Large intestine (tissue), 3 donors: ENCODE measurements around the gene CRABP2. TPM values are rescaled to one million over a fixed set of nuclear protein-coding genes. Genes with fewer than 3 reads are reported as not detected.

ENCODE experiments used
- DNase-seq, 2 donors: peaks; one replicate each; pipeline versions ENCODE4 v3.0.0 to v3.0.0-alpha.2; 2013
- H3K27ac ChIP-seq: one replicate; pipeline ENCODE4 v1.5.1; 2013; ENCODE audit warnings: low read length
- H3K27me3 ChIP-seq: 2 replicates; pipeline ENCODE4 v1.6.1; 2013; ENCODE audit warnings: low read length; ENCODE audit not compliant: control insufficient read depth, insufficient read depth
- H3K36me3 ChIP-seq: 2 replicates; pipeline ENCODE4 v1.6.1; 2013; ENCODE audit warnings: low read length; ENCODE audit not compliant: control insufficient read depth, insufficient read depth
- H3K4me1 ChIP-seq: one replicate; pipeline ENCODE4 v1.6.1; 2013; ENCODE audit warnings: low read length; ENCODE audit not compliant: control insufficient read depth, insufficient read depth
- H3K4me3 ChIP-seq: one replicate; pipeline ENCODE4 v1.5.1; 2013; ENCODE audit warnings: low read length
- H3K9me3 ChIP-seq: one replicate; pipeline ENCODE4 v1.6.1; 2013; ENCODE audit warnings: mild to moderate bottlenecking, low read depth, low read length, moderate library complexity; ENCODE audit not compliant: control insufficient read depth
- WGBS: methylation state at CpG from one replicate; pipeline ENCODE4 v1.1.5; 2013; ENCODE audit warnings: low lambda C conversion rate; ENCODE audit not compliant: insufficient coverage; 5-methylcytosine and 5-hydroxymethylcytosine counted together
- polyA plus RNA-seq: library from polyadenylated mRNA; unstranded; fragments of 120-200 nt; gene quantifications from one replicate; pipeline ENCODE4 v1.2.1, GENCODE V29; 2013

Gene CRABP2
- polyA plus RNA-seq, 1 donor: 16.7 TPM

GRCh38 chr1:156742017-156742416 is 36.6 kb upstream of the CRABP2 start:
- peak overlapping the region; percentile 81 for H3K27ac ChIP-seq
- no peaks in the 10 kb centered on the region for H3K9me3 ChIP-seq
- H3K4me3 ChIP-seq: no peak overlapping the region
- H3K27me3 ChIP-seq: no peaks in the 10 kb centered on the region
- no peak for DNase-seq
- peaks cover 21% of the 10 kb centered on the region for H3K4me1 ChIP-seq
- no CpG with 5 or more reads among the region's 3 CpGs for WGBS
- H3K36me3 ChIP-seq: peaks cover 51% of the 10 kb centered on the region

GRCh38 chr1:156741481-156741983 is 36.1 kb upstream of the CRABP2 start:
- H3K36me3 ChIP-seq: peaks cover 54% of the 10 kb centered on the region
- WGBS: no CpG with 5 or more reads among the region's 8 CpGs
- peaks cover 21% of the 10 kb centered on the region for H3K4me1 ChIP-seq
- no peaks in the 10 kb centered on the region for H3K27me3 ChIP-seq
- H3K4me3 ChIP-seq: peak overlapping the region; percentile 28
- no peaks in the 10 kb centered on the region for H3K9me3 ChIP-seq
- H3K27ac ChIP-seq: peak overlapping the region; percentile 81
- no peak for DNase-seq

DNA sequence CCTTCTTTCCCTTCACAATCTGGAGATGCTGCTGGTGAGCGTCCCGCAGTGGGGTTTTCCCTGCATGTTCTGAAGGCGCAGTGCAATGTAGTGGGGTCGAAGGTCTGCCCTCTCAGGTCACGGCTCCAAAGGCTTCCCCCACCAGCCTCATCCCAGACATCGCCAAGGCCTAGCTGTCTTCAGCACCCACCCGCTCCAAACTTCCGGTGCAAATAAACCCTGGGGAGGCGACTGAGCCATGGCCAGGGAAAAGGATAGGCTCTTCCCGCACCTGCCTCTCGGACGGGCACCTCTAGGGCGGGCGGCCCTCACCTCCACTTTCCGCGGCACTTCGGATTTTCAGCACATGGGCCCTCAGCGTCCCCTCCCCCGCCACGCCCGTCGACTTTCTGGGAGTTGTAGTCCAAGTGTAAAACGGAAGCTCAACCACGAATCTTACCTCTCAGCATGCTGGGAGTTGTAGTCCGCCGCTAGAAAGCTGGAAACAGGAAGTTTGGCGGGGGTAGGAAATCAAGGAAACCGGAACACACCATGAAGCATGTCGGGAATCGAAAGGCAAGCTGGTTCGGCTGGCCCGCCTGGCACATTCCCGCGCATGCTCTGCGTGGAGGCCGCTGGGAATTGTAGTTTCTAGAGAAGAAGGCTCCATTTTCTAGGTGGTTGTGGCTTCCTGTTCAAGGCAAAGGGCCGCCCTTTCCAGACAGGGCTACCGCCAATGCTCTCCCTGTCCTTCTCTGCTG is 35.5 kb upstream of the CRABP2 start, which contains the start of gene MRPL24:
Gene MRPL24 (minus strand): TSS at position 348 of the 740 bp plus-strand sequence. CDS start 2,384 bp downstream, outside the sequence.
- peak; percentile 99 to 100 for DNase-seq
- Histone ChIP-seq H3K4me1 (peaks cover 16% of the 10 kb centered on the region), H3K27ac (peak within 1 kb of the TSS; percentile 81), H3K36me3 (peaks cover 58% of the 10 kb centered on the region), H3K9me3 (no peaks in the 10 kb centered on the region), H3K27me3 (no peaks in the 10 kb centered on the region), H3K4me3 (peak within 1 kb of the TSS; percentile 67)
- 0% methylated on average over 1 of the region's 38 CpGs for WGBS

DNA sequence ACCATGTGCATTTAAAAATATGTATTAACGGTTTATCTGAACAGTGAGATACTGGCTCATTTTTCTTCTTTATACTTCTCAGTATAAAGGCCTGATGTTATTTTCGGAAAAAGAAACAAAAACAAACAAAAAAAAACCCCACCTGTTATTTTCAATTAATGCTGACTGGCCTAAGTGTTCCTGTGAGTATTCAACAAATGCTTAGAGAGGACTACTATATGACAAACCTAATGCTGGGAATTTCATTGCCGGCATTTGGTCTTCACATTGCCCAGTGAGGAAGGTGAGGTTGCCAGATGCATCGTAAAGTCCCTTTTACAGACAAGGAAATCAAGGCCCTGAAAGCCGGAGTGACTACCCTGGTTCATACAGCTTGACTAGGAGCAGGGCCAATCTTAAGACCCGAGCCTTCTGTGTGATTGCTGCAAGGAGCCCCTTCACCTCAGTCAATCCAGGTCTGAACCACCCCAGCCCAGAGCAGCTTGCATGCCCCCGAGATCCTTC is 34.9 kb upstream of the CRABP2 start:
- Histone ChIP-seq H3K36me3 (peaks cover 60% of the 10 kb centered on the region), H3K9me3 (no peaks in the 10 kb centered on the region), H3K4me1 (peaks cover 9% of the 10 kb centered on the region), H3K27me3 (no peaks in the 10 kb centered on the region), H3K4me3 (peak overlapping the region; percentile 67), H3K27ac (peak overlapping the region; percentile 57)
- 73% methylated on average over 1 of the region's 7 CpGs for WGBS
- DNase-seq: no peak

DNA sequence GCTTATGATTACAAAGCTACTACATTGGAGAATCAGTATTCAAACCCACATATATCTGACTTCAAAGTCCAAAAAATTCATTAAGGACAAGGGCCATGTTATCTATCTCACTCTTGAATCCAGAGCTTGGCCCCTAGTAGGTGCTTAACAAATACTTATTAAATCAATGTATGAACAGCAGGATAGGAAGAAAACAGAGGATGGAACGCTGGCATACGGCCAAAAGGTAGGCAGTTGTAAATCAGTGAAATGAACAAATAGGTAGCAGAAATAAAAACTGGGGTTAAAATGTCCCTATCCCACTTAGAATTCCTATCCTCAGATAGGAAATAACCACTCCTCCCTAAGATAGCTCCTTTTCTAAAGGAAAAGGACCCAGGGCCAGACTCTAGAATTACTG is 33.5 kb upstream of the CRABP2 start:
- H3K9me3 ChIP-seq: no peaks in the 10 kb centered on the region
- H3K36me3 ChIP-seq: peaks cover 52% of the 10 kb centered on the region
- DNase-seq: no peak
- WGBS: 100% methylated on average over 1 of the region's 2 CpGs
- peaks cover 4% of the 10 kb centered on the region for H3K4me1 ChIP-seq
- H3K4me3 ChIP-seq: no peak overlapping the region
- H3K27ac ChIP-seq: no peak overlapping the region
- no peaks in the 10 kb centered on the region for H3K27me3 ChIP-seq

- Histone ChIP-seq H3K4me3 (no peak overlapping the region), H3K36me3 (peaks cover 52% of the 10 kb centered on the region), H3K27ac (no peak overlapping the region), H3K4me1 (peaks cover 4% of the 10 kb centered on the region), H3K27me3 (no peaks in the 10 kb centered on the region), H3K9me3 (no peaks in the 10 kb centered on the region)
- DNase-seq: no peak
- no CpG with 5 or more reads among the region's 10 CpGs for WGBS
Measured at GRCh38 chr1:156738407-156738806, 33.0 kb upstream of the CRABP2 start.

GRCh38 chr1:156733989-156734584 is 28.7 kb upstream of the CRABP2 start:
- no peak overlapping the region for H3K27ac ChIP-seq
- H3K27me3 ChIP-seq: no peaks in the 10 kb centered on the region
- peaks cover 50% of the 10 kb centered on the region for H3K36me3 ChIP-seq
- no peaks in the 10 kb centered on the region for H3K9me3 ChIP-seq
- no CpG with 5 or more reads among the region's 20 CpGs for WGBS
- DNase-seq: no peak
- no peak overlapping the region for H3K4me3 ChIP-seq
- H3K4me1 ChIP-seq: peaks cover 8% of the 10 kb centered on the region

- Histone ChIP-seq H3K4me3 (peak within 1 kb of the TSS; percentile 76), H3K4me1 (peaks cover 33% of the 10 kb centered on the region), H3K27me3 (no peaks in the 10 kb centered on the region), H3K9me3 (no peaks in the 10 kb centered on the region), H3K36me3 (peaks cover 32% of the 10 kb centered on the region), H3K27ac (peak within 1 kb of the TSS; percentile 94)
- peak; percentile 99 for DNase-seq
- 0% methylated on average over 2 of the region's 57 CpGs for WGBS
Measured at GRCh38 chr1:156728599-156729462, 23.4 kb upstream of the CRABP2 start, which contains the start of gene ISG20L2. Gene ISG20L2 (minus strand): TSS chr1:156728766. CDS start chr1:156727652, 1,114 bp downstream.

GRCh38 chr1:156727926-156728598 is 22.7 kb upstream of the CRABP2 start, which contains the start of gene METTL25B:
Gene METTL25B (plus strand): TSS chr1:156728469. CDS start chr1:156729105, 636 bp downstream.
- Histone ChIP-seq H3K4me1 (peaks cover 33% of the 10 kb centered on the region), H3K4me3 (peak within 1 kb of the TSS; percentile 76), H3K9me3 (no peaks in the 10 kb centered on the region), H3K27ac (peak within 1 kb of the TSS; percentile 94), H3K36me3 (peaks cover 32% of the 10 kb centered on the region), H3K27me3 (no peaks in the 10 kb centered on the region)
- DNase-seq: peak; percentile 79 to 88
- WGBS: no CpG with 5 or more reads among the region's 46 CpGs
